ENCODE measurements around the gene SLC15A1.

Gene SLC15A1

DNA sequence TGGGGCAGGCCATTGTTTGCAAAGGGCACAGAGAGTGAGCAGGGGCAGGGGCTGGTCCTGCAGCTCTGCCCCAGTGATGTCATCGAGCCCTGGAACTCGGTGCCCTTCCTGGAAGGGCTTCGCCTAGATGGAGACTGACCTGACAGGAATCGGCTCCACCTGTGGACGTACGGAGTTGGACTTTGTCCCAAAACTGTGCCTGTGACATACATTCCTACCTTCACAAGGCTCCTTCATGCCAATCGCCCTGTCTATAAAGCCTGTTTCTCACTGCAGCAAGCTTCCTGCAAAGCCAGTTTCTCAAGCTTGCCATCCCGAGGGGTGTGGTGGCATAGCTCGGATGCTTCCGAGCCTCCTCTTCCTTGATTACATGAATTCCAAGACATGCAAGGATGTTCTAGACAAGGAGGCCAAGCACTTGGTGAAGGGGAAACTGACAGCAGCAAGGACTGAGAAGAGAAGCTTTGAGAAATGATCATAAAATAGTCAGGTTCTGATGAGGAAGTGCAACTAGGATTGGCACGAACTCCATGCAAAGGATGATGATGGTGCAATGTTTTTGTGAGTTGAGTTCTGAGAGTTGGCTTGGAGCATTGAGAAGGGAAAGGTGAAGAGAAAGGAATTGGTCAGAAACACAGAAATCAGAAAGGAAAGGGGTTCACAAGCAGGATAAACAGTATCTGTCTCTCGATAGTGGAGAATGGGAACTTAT, 101.9 kb downstream of the SLC15A1 start:
- H3K4me3 ChIP-seq (ENCODE audit: insufficient read depth, low read length, poor library complexity, severe bottlenecking) = no peak overlapping the region
- no peak overlapping the region for H2AFZ ChIP-seq (ENCODE audit: low read depth, low read length, severe bottlenecking)
- H4K20me1 ChIP-seq (ENCODE audit: low read depth, low read length) = no peaks in the 10 kb centered on the region
- H3F3A ChIP-seq (ENCODE audit: insufficient read depth) = no peaks in the 10 kb centered on the region
- H3K9me2 ChIP-seq (replicated peaks; ENCODE audit: insufficient read depth, low read length) = no peaks in the 10 kb centered on the region
- no peaks in the 10 kb centered on the region for H3K27me3 ChIP-seq (ENCODE audit: low read length)
- H3K36me3 ChIP-seq (ENCODE audit: low read length) = no peaks in the 10 kb centered on the region
- H3K79me2 ChIP-seq (ENCODE audit: insufficient read depth, low read length) = no peaks in the 10 kb centered on the region
- H3K9me3 ChIP-seq (ENCODE audit: insufficient read depth, low read length) = no peaks in the 10 kb centered on the region
- H3K27ac ChIP-seq (ENCODE audit: low read depth, low read length) = no peak overlapping the region
- H3K9ac ChIP-seq (ENCODE audit: low read length) = no peak overlapping the region
- H3K4me2 ChIP-seq (ENCODE audit: low read depth, low read length, poor library complexity, severe bottlenecking) = no peak overlapping the region
- TF ChIP-seq EZH2phosphoT487 (conservative IDR thresholded peaks at IDR 0.05; ENCODE audit: low read length) = no peak
- TF ChIP-seq, protein P1, sequence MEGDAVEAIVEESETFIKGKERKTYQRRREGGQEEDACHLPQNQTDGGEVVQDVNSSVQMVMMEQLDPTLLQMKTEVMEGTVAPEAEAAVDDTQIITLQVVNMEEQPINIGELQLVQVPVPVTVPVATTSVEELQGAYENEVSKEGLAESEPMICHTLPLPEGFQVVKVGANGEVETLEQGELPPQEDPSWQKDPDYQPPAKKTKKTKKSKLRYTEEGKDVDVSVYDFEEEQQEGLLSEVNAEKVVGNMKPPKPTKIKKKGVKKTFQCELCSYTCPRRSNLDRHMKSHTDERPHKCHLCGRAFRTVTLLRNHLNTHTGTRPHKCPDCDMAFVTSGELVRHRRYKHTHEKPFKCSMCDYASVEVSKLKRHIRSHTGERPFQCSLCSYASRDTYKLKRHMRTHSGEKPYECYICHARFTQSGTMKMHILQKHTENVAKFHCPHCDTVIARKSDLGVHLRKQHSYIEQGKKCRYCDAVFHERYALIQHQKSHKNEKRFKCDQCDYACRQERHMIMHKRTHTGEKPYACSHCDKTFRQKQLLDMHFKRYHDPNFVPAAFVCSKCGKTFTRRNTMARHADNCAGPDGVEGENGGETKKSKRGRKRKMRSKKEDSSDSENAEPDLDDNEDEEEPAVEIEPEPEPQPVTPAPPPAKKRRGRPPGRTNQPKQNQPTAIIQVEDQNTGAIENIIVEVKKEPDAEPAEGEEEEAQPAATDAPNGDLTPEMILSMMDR (IDR thresholded peaks at IDR 0.05; ENCODE audit: insufficient read depth, low read length, poor library complexity, severe bottlenecking) = no peak

DNA sequence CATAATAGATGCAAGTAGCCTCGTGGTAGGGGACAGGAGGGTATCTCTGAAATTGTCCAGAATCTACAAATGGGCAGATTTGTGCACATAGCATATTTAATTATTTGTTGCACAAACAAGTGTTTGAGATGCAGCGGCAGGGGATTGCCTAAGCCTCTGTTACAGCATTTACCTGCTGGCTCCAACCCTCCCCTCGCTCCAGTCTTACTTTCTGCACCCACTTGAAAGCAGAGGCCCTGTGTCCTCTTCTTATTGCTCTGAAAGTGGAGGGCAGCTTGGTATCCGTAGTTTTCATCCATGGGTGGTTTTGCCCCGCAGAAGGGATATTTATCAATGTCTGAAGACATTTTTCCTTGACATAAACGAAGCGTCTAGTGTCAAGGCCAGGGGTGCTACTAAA, 102.6 kb downstream of the SLC15A1 start:
- Histone ChIP-seq H4K20me1 (ENCODE audit: low read depth, low read length) (no peaks in the 10 kb centered on the region), H3K27ac (ENCODE audit: low read depth, low read length) (no peak overlapping the region), H3K4me2 (ENCODE audit: low read depth, low read length, poor library complexity, severe bottlenecking) (no peak overlapping the region)

DNA sequence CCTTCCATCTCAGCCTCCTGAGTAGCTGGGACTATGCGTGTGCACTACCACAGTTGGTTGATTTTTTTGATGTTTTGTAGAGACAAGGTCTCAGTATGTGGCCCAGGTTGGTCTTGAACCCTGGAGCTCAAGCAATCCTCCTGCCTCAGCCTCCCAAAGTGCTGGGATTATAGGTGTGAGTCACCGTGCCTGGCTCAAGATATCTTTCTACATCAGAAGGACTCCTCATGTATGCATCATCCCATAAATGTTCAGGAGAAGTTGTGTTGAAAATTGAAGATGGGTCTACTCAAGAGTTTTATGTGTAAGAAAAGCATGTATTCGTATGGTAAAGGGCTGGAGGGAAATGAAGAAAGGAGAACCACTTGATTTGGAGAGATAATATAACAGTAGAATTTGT, 103.8 kb downstream of the SLC15A1 start:
- H4K20me1 ChIP-seq (ENCODE audit: low read depth, low read length) = no peaks in the 10 kb centered on the region

More for the DNA sequence above, 102.6 kb downstream of the SLC15A1 start:
- Histone ChIP-seq H3K9me2 (replicated peaks; ENCODE audit: insufficient read depth, low read length) (no peaks in the 10 kb centered on the region), H3K27me3 (ENCODE audit: low read length) (no peaks in the 10 kb centered on the region), H3K9ac (ENCODE audit: low read length) (no peak overlapping the region), H2AFZ (ENCODE audit: low read depth, low read length, severe bottlenecking) (no peak overlapping the region), H3K4me3 (ENCODE audit: insufficient read depth, low read length, poor library complexity, severe bottlenecking) (no peak overlapping the region), H3F3A (ENCODE audit: insufficient read depth) (no peaks in the 10 kb centered on the region), H3K9me3 (ENCODE audit: insufficient read depth, low read length) (no peaks in the 10 kb centered on the region), H3K36me3 (ENCODE audit: low read length) (no peaks in the 10 kb centered on the region), H3K79me2 (ENCODE audit: insufficient read depth, low read length) (no peaks in the 10 kb centered on the region)
- TF ChIP-seq EZH2phosphoT487 (conservative IDR thresholded peaks at IDR 0.05; ENCODE audit: low read length) = no peak
- TF ChIP-seq, protein P1 (IDR thresholded peaks at IDR 0.05; ENCODE audit: insufficient read depth, low read length, poor library complexity, severe bottlenecking) = no peak

More for the DNA sequence above, 103.8 kb downstream of the SLC15A1 start:
- H2AFZ ChIP-seq (ENCODE audit: low read depth, low read length, severe bottlenecking) = no peak overlapping the region
- no peak overlapping the region for H3K9ac ChIP-seq (ENCODE audit: low read length)
- H3K27ac ChIP-seq (ENCODE audit: low read depth, low read length) = no peak overlapping the region
- H3K36me3 ChIP-seq (ENCODE audit: low read length) = no peaks in the 10 kb centered on the region
- no peaks in the 10 kb centered on the region for H3F3A ChIP-seq (ENCODE audit: insufficient read depth)
- H3K9me2 ChIP-seq (replicated peaks; ENCODE audit: insufficient read depth, low read length) = no peaks in the 10 kb centered on the region
- no peak overlapping the region for H3K4me2 ChIP-seq (ENCODE audit: low read depth, low read length, poor library complexity, severe bottlenecking)
- no peak overlapping the region for H3K4me3 ChIP-seq (ENCODE audit: insufficient read depth, low read length, poor library complexity, severe bottlenecking)
- H3K27me3 ChIP-seq (ENCODE audit: low read length) = no peaks in the 10 kb centered on the region
- TF ChIP-seq, protein P1 (IDR thresholded peaks at IDR 0.05; ENCODE audit: insufficient read depth, low read length, poor library complexity, severe bottlenecking) = no peak
- no peak for TF ChIP-seq EZH2phosphoT487 (conservative IDR thresholded peaks at IDR 0.05; ENCODE audit: low read length)
- no peaks in the 10 kb centered on the region for H3K79me2 ChIP-seq (ENCODE audit: insufficient read depth, low read length)
- no peaks in the 10 kb centered on the region for H3K9me3 ChIP-seq (ENCODE audit: insufficient read depth, low read length)
